DND-41 (cell line): ENCODE data around the gene TP53I13.

Experiments used
- ATAC-seq: fragments of 200-7000 bp; cut with Tn5 transposase; 3 replicates; pipeline ENCODE4 v1.9.1; 2021; ENCODE audit warnings: low read depth; ENCODE audit not compliant: insufficient read depth
- DNase-seq: peaks from one replicate; pipeline ENCODE4 v3.0.0-alpha.2; 2020
- H2AFZ ChIP-seq: 2 replicates; pipeline ENCODE4 v1.6.0; 2012; ENCODE audit warnings: low read depth, low read length
- H3K27ac ChIP-seq: 2 replicates; pipeline ENCODE4 v1.5.1; 2012; ENCODE audit warnings: low read length, inconsistent platforms
- H3K27me3 ChIP-seq: fragments of 200-600 bp; sonication (generic); 2 replicates; pipeline ENCODE4 v1.6.0; 2012; ENCODE audit warnings: low read length, mild to moderate bottlenecking, inconsistent platforms; ENCODE audit not compliant: insufficient read depth, poor library complexity
- H3K36me3 ChIP-seq: 2 replicates; pipeline ENCODE4 v1.5.1; 2012; ENCODE audit warnings: low read length, inconsistent platforms; ENCODE audit not compliant: insufficient read depth
- H3K4me1 ChIP-seq: 2 replicates; pipeline ENCODE4 v1.5.1; 2012; ENCODE audit warnings: mild to moderate bottlenecking, low read length; ENCODE audit not compliant: insufficient read depth
- H3K4me2 ChIP-seq: 2 replicates; pipeline ENCODE4 v1.6.0; 2012; ENCODE audit warnings: mild to moderate bottlenecking, moderate library complexity, low read length, inconsistent platforms; ENCODE audit not compliant: insufficient read depth
- H3K4me3 ChIP-seq, 2 experiments: fragments of 200-600 bp in 1 of 2; shearing (Covaris generic) in 1 of 2; 2 replicates each; pipeline ENCODE4 v1.5.1; 2012 to 2016; ENCODE audit warnings: inconsistent platforms in 2 of 2, low read length in 2 of 2, mild to moderate bottlenecking in 2 of 2, low read depth in 1 of 2, moderate library complexity in 1 of 2
- H3K79me2 ChIP-seq: 2 replicates; pipeline ENCODE4 v1.6.0; 2012; ENCODE audit warnings: low read length, inconsistent platforms; ENCODE audit not compliant: insufficient read depth
- H3K9ac ChIP-seq: 2 replicates; pipeline ENCODE4 v1.6.0; 2012; ENCODE audit warnings: low read depth, mild to moderate bottlenecking, inconsistent platforms, low read length, moderate library complexity
- H3K9me3 ChIP-seq: 2 replicates; pipeline ENCODE4 v1.5.1; 2012; ENCODE audit warnings: low read length, moderate library complexity, mild to moderate bottlenecking, inconsistent platforms; ENCODE audit not compliant: insufficient read depth, severe bottlenecking
- H4K20me1 ChIP-seq: 2 replicates; pipeline ENCODE4 v1.6.0; 2012; ENCODE audit warnings: low read length; ENCODE audit not compliant: insufficient read depth
- EZH2 ChIP-seq: IDR thresholded peaks from 3 replicates; pipeline ENCODE4 v1.6.1; 2012; ENCODE audit warnings: borderline replicate concordance, low read depth, mild to moderate bottlenecking, moderate library complexity, low read length, inconsistent platforms; ENCODE audit not compliant: severe bottlenecking
- TF ChIP-seq, protein P1 (sequence below): IDR thresholded peaks from 2 replicates; pipeline ENCODE4 v1.5.1; 2012; ENCODE audit warnings: borderline replicate concordance, low read length, moderate library complexity, mild to moderate bottlenecking; ENCODE audit not compliant: poor library complexity, severe bottlenecking; ENCODE audit errors: extremely low read depth

TP53I13 gene

DNA sequence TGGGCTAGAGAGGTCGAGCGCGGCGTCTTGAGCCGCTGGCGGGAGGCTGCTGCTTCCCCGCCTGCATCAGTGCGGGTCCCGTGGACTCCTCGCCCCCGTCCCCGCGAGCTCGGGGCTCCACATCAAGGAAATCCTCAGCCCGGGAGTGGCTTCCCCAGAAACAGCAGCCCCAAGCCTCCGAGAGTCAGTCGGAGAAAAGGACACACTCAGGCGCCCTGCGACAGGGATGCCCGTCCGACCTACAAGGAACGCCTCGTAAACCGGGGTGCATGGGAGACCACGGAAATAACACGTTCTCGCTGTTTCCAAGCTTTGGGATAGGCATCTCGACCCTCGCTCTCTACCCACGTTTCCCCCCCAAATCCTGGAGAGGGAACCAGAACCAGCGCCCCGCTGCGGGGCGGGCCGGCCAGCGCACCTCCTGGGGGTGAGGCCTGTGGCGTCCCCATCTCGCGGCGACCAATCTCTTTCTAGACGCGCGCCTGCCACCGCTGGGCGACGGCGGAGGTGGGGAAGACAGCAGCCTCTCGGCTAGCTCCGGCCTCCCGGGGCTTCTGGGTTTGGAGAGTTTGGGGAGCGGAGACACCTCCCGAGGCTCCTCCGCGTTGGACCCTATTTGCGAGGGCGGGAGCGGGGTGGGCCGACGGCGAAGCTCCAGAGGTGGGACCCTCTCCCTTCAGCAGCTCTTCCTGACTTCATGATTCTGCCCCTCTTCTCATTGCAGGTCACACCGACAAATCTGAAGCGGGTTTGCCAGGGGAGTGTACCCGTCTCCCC is 759 bp upstream of the TP53I13 start:
- DNase-seq (peak; percentile 78), ATAC-seq (peak; percentile 62)
- Histone ChIP-seq H3K9ac (peak overlapping the region; percentile 92), H3K27ac (peak overlapping the region; percentile 95), H3K4me1 (peaks cover 54% of the 10 kb centered on the region), H3K4me3 (peak overlapping the region; percentile 46 to 84), H4K20me1 (peaks cover 29% of the 10 kb centered on the region), H3K27me3 (peaks cover 9% of the 10 kb centered on the region), H3K36me3 (peaks cover 16% of the 10 kb centered on the region), H3K4me2 (peak overlapping the region; percentile 96), H2AFZ (peak overlapping the region; percentile 72), H3K79me2 (peaks cover 38% of the 10 kb centered on the region), H3K9me3 (no peaks in the 10 kb centered on the region)
- TF ChIP-seq EZH2 = no peak
- TF ChIP-seq, protein P1, sequence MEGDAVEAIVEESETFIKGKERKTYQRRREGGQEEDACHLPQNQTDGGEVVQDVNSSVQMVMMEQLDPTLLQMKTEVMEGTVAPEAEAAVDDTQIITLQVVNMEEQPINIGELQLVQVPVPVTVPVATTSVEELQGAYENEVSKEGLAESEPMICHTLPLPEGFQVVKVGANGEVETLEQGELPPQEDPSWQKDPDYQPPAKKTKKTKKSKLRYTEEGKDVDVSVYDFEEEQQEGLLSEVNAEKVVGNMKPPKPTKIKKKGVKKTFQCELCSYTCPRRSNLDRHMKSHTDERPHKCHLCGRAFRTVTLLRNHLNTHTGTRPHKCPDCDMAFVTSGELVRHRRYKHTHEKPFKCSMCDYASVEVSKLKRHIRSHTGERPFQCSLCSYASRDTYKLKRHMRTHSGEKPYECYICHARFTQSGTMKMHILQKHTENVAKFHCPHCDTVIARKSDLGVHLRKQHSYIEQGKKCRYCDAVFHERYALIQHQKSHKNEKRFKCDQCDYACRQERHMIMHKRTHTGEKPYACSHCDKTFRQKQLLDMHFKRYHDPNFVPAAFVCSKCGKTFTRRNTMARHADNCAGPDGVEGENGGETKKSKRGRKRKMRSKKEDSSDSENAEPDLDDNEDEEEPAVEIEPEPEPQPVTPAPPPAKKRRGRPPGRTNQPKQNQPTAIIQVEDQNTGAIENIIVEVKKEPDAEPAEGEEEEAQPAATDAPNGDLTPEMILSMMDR = peak; percentile 57

DNA sequence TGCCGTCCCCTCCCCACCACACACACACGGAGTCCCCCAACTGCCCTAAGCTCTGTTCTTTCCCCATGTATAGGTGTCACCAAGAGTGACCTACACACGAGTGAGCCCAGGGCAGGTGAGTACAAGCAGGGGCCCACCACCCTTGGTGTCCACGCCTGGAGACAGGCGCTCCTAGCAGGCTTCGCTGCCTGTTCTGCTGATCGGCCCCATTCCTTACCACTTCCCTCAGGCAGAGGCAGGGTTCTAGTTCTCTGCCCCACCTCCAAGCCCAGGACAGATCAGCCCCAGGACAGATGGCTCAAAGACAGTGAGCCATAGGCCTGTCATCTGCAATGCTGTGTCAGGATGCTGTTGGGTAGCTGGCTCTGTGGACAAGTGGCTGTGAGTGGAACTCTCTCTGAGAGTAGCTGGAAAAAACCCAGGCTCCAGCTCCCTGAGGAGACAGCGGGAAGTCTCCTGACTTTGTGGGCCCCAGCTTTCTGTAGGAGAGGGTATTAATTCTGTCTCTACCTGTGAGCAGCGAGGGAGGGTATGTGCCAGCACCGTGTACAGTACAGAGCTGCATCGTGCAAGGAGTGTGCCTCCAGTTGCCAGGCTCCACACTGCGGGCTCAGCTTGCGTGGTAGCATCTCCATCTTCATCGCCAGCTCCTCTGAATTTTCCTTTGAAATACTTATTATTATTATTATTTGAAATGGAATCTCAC is 897 bp downstream of the TP53I13 start:
- peaks cover 38% of the 10 kb centered on the region for H3K79me2 ChIP-seq
- DNase-seq (no peak), ATAC-seq (no peak)
- peaks cover 35% of the 10 kb centered on the region for H4K20me1 ChIP-seq
- H3K9ac ChIP-seq = peak overlapping the region; percentile 92
- TF ChIP-seq, protein P1 = peak; percentile 5
- no peak for TF ChIP-seq EZH2
- no peaks in the 10 kb centered on the region for H3K9me3 ChIP-seq
- H3K4me2 ChIP-seq = peak overlapping the region; percentile 96
- H3K4me3 ChIP-seq = peak overlapping the region; percentile 67 to 84
- H3K27ac ChIP-seq = peak overlapping the region; percentile 90
- H3K4me1 ChIP-seq = peaks cover 50% of the 10 kb centered on the region
- H3K36me3 ChIP-seq = peaks cover 27% of the 10 kb centered on the region
- H3K27me3 ChIP-seq = peaks cover 9% of the 10 kb centered on the region
- peak overlapping the region; percentile 92 for H2AFZ ChIP-seq

DNA sequence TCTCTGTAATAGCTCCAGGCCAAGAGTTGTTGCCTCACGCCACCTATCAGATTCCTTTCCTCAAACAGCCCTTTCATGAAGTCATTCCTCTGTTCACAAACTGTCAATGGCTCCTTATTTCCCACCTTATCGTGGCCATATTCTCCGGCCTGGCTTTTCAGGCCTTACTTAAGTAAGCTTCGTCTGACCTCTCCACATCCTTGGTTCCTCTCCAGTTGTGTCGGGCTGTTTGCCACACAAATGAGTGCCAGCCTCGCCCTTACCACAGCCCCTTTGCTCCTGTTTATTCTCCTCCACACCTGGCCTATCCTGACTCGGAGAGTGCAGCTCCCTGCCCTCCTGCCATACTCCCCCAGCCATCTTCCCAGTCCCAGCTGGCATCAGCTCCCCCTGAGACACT is 2.0 kb downstream of the TP53I13 start:
- Histone ChIP-seq H2AFZ (no peak overlapping the region), H3K27ac (no peak overlapping the region), H3K4me2 (peak overlapping the region; percentile 24; the same call in 1 of the 2 replicates), H3K4me3 (no peak overlapping the region), H3K79me2 (peaks cover 35% of the 10 kb centered on the region), H3K9me3 (no peaks in the 10 kb centered on the region), H3K36me3 (peaks cover 38% of the 10 kb centered on the region), H3K9ac (no peak overlapping the region), H3K4me1 (peaks cover 41% of the 10 kb centered on the region), H4K20me1 (peaks cover 44% of the 10 kb centered on the region; the same call in 1 of the 2 replicates), H3K27me3 (peaks cover 9% of the 10 kb centered on the region)
- TF ChIP-seq EZH2 = no peak
- TF ChIP-seq, protein P1 = no peak
- no peak for ATAC-seq
- DNase-seq = peak; percentile 1
